ENCODE data around the gene KIAA1328. TPM values are rescaled to one million over a fixed set of nuclear protein-coding genes. Genes with fewer than 3 reads are reported as not detected.

The KIAA1328 gene
- total RNA-seq, 4 donors from 2014 or later = 12.3 to 16.6 (median 13.1) TPM

DNA sequence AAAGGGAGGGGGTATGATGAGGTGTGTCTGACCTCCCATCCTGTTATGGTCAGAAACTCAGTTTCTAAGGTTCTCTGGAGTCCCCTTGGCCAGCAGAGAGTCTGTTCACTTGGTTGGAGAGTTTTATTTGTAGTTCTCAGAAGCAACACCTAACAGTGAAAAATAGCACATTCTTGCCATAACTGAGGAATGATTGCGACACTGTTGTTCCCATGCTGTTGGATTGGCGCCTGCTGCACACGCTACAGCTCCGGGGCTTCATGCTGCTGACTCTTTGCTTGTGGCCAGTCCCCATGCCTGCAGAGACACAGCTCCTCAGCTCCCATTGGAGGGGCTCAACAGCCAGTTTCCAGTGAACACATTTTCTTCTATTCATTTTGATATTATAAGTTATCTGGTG is 42.2 kb upstream of the KIAA1328 start:
- Histone ChIP-seq H3K4me3 (no peak overlapping the region), H3K36me3 (peaks cover 0 to 33% (median 14%) of the 10 kb centered on the region in 4 donors), H3K9me3 (no peaks in the 10 kb centered on the region), H3K4me1 (peaks cover 12 to 15% (median 13%) of the 10 kb centered on the region in 4 donors), H3K27ac (replicated peaks in 1 of 4) (peak overlapping the region; percentile 39 to 60 (median 50)), H3K27me3 (no peaks in the 10 kb centered on the region)
- intact Hi-C loops (cut with DNase I) = no loop called here
- WGBS = 77% methylated on average over 4 of the region's 4 CpGs
- no peak for DNase-seq (ENCODE audit: extremely low spot score)
- TF ChIP-seq POLR2AphosphoS5 (IDR thresholded peaks at IDR 0.05) (peak in 1 of 2 donors; percentile 59), EP300 (IDR thresholded peaks at IDR 0.05) (no peak), POLR2A (IDR thresholded peaks at IDR 0.05; ENCODE audit: low read depth) (no peak)
- TF ChIP-seq, protein P1, sequence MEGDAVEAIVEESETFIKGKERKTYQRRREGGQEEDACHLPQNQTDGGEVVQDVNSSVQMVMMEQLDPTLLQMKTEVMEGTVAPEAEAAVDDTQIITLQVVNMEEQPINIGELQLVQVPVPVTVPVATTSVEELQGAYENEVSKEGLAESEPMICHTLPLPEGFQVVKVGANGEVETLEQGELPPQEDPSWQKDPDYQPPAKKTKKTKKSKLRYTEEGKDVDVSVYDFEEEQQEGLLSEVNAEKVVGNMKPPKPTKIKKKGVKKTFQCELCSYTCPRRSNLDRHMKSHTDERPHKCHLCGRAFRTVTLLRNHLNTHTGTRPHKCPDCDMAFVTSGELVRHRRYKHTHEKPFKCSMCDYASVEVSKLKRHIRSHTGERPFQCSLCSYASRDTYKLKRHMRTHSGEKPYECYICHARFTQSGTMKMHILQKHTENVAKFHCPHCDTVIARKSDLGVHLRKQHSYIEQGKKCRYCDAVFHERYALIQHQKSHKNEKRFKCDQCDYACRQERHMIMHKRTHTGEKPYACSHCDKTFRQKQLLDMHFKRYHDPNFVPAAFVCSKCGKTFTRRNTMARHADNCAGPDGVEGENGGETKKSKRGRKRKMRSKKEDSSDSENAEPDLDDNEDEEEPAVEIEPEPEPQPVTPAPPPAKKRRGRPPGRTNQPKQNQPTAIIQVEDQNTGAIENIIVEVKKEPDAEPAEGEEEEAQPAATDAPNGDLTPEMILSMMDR (IDR thresholded peaks at IDR 0.05) = no peak

DNA sequence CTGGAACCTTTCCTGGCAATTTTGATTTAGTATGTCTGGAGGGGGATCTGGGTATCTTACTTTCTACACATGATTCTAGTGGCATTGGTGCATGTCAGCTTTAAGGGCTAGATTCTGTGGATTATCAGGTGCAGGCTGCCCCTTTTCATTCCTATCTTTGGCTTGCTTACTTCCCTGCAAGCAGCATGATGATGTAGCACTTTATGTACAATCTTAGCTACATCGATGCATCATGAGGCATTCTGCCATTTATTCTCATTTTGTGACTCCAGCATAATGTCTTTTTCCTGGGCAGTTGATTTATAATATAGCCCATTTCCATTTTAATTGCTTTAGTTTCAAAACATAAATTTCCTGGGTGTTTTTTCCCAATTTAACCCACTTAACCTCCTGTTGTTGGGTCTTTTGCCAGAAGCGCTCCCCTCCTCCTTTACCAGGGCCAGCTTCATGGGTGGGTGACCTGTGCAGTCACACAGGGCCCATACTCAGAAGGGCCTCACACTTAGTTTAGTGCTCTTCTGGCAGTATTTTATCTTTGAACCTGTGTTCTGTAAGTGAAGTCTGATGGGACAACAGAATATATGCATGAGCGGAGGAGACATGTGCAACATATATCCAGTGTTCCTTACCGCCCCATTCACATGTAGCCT is 36.2 kb upstream of the KIAA1328 start:
- intact Hi-C loops (cut with DNase I) = no loop called here
- no peak overlapping the region for H3K27ac ChIP-seq (replicated peaks in 1 of 4)
- no peaks in the 10 kb centered on the region for H3K27me3 ChIP-seq
- WGBS = 96% methylated on average over 4 of the region's 4 CpGs
- no peak for DNase-seq (ENCODE audit: extremely low spot score)
- no peaks in the 10 kb centered on the region for H3K4me1 ChIP-seq
- no peak for TF ChIP-seq POLR2AphosphoS5 (IDR thresholded peaks at IDR 0.05)
- TF ChIP-seq POLR2A (IDR thresholded peaks at IDR 0.05; ENCODE audit: low read depth) = no peak
- TF ChIP-seq EP300 (IDR thresholded peaks at IDR 0.05) = no peak
- TF ChIP-seq, protein P1 (IDR thresholded peaks at IDR 0.05) = no peak
- no peak overlapping the region for H3K4me3 ChIP-seq
- no peaks in the 10 kb centered on the region for H3K9me3 ChIP-seq
- peaks cover 14 to 75% (median 59%) of the 10 kb centered on the region in 4 donors for H3K36me3 ChIP-seq

DNA sequence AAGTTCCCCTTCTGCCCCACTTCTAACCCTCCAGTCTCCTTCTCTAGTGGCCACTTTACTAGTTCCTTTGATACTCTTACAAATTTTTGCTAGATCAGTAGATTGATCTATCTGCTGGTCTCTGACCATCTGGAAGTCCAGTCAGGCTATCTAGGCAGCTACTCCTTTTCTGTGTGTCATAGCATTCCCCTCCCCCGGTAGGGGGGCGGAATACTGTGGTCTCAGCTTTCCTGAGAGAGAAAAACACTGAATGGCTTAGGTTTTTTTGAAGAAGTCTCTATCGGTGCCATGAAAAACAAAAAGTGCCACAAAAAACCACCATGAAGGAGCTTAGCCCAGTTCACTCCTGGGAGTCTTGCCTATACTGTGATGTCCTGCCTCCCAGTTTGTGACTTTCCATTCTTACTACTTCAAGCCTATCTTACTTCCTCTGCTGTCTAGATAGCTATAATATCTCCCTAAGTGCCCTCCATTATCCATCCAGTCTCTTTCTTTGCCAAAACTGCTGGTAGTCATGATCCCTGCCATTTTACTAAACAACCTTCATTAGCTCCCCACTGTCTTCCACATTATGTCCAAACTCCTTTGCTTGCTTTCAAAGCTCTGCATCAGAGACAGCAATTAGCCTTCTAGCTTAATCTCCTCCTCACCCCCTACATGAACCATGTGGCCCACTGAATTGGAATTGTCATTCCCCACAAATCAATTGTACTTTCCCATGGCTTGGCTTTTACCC is 30.0 kb upstream of the KIAA1328 start:
- no peaks in the 10 kb centered on the region for H3K27me3 ChIP-seq
- no peaks in the 10 kb centered on the region for H3K4me1 ChIP-seq
- no peak for DNase-seq (ENCODE audit: extremely low spot score)
- no peak overlapping the region for H3K27ac ChIP-seq (replicated peaks in 1 of 4)
- intact Hi-C loops (cut with DNase I) = no loop called here
- H3K9me3 ChIP-seq = no peaks in the 10 kb centered on the region
- no peak for TF ChIP-seq POLR2AphosphoS5 (IDR thresholded peaks at IDR 0.05)
- H3K36me3 ChIP-seq = peaks cover 27 to 93% (median 72%) of the 10 kb centered on the region in 4 donors
- no peak overlapping the region for H3K4me3 ChIP-seq
- 86% methylated on average over 3 of the region's 3 CpGs for WGBS

DNA sequence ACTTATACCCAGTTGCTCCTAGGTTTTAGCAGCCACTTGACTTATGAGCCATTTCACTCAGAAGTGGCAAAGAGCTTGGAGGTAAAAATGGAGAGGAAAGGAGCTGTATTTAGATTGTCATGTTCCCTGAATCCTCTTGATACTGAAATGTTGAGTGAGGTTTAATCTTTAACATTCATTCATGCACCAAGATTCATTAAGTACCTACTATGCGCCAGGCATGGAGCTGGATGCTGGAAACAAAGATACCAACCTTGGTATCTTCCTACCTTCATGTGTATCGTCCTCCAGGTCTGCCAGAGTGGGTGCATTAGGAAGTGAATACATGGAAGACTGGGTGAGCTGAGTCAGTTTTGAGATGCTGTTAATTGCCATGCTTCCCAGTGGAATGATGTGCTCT is 23.8 kb upstream of the KIAA1328 start:
- DNase-seq (ENCODE audit: extremely low spot score) = no peak
- Histone ChIP-seq H3K4me1 (peaks cover 0 to 7% (median 5%) of the 10 kb centered on the region in 4 donors), H3K4me3 (no peak overlapping the region), H3K36me3 (peaks cover 13 to 77% (median 58%) of the 10 kb centered on the region in 4 donors), H3K9me3 (no peaks in the 10 kb centered on the region), H3K27me3 (no peaks in the 10 kb centered on the region), H3K27ac (replicated peaks in 1 of 4) (no peak overlapping the region)
- intact Hi-C loops (cut with DNase I) = no loop called here
- WGBS = 86% methylated on average over 2 of the region's 2 CpGs
- no peak for TF ChIP-seq POLR2AphosphoS5 (IDR thresholded peaks at IDR 0.05)
- TF ChIP-seq POLR2A (IDR thresholded peaks at IDR 0.05; ENCODE audit: low read depth) = no peak
- no peak for TF ChIP-seq EP300 (IDR thresholded peaks at IDR 0.05)
- TF ChIP-seq, protein P1 (IDR thresholded peaks at IDR 0.05) = no peak

DNA sequence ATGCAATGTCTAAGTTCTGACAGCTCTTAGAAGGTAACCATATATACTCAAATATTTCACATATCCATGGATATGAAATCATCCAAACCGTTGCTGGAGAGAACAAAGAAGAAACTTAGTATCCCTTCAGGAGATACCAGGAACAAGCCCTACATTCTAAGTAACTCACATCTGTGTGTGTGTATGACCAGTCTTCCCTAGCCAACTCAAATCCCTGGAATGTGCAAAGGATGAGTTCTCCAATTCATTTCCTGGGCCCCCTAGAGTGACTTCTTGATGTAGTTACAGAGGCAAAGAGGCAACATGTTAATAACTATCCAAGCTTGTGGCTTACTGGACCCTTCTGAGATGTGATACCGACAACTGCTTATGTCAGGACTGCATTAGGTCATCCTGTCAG is 20.2 kb upstream of the KIAA1328 start:
- Histone ChIP-seq H3K27ac (replicated peaks in 1 of 4) (no peak overlapping the region), H3K4me1 (peaks cover 6 to 36% (median 31%) of the 10 kb centered on the region in 4 donors), H3K36me3 (peaks cover 6 to 49% (median 36%) of the 10 kb centered on the region in 4 donors), H3K4me3 (no peak overlapping the region), H3K9me3 (no peaks in the 10 kb centered on the region), H3K27me3 (no peaks in the 10 kb centered on the region)
- no peak for TF ChIP-seq POLR2A (IDR thresholded peaks at IDR 0.05; ENCODE audit: low read depth)
- no peak for TF ChIP-seq EP300 (IDR thresholded peaks at IDR 0.05)
- no peak for TF ChIP-seq POLR2AphosphoS5 (IDR thresholded peaks at IDR 0.05)
- TF ChIP-seq, protein P1 (IDR thresholded peaks at IDR 0.05) = no peak
- intact Hi-C loops (cut with DNase I) = no loop called here
- no peak for DNase-seq (ENCODE audit: extremely low spot score)
- 91% methylated on average over 2 of the region's 2 CpGs for WGBS
